HUES6 (cell line): ENCODE data around the gene JPT1.

ENCODE experiments used
- H3K27ac ChIP-seq: 2 replicates; pipeline ENCODE4 v1.7.0; 2013; ENCODE audit warnings: low read depth, mild to moderate bottlenecking, low read length, inconsistent platforms
- H3K27me3 ChIP-seq: 2 replicates; pipeline ENCODE4 v1.6.1; 2013; ENCODE audit warnings: low read length; ENCODE audit not compliant: control insufficient read depth, insufficient read depth
- H3K36me3 ChIP-seq: 2 replicates; pipeline ENCODE4 v1.6.1; 2013; ENCODE audit warnings: low read length; ENCODE audit not compliant: control insufficient read depth, insufficient read depth
- H3K4me1 ChIP-seq: 2 replicates; pipeline ENCODE4 v1.6.1; 2013; ENCODE audit warnings: low read length; ENCODE audit not compliant: control insufficient read depth, insufficient read depth
- H3K4me3 ChIP-seq: 2 replicates; pipeline ENCODE4 v1.5.1; 2013; ENCODE audit warnings: low read depth, low read length
- H3K9ac ChIP-seq: one replicate; pipeline ENCODE4 v1.6.1; 2013; ENCODE audit warnings: mild to moderate bottlenecking, low read length
- H3K9me3 ChIP-seq: 2 replicates; pipeline ENCODE4 v1.6.1; 2013; ENCODE audit warnings: low read depth, low read length; ENCODE audit not compliant: control insufficient read depth, insufficient read depth

JPT1 gene

DNA sequence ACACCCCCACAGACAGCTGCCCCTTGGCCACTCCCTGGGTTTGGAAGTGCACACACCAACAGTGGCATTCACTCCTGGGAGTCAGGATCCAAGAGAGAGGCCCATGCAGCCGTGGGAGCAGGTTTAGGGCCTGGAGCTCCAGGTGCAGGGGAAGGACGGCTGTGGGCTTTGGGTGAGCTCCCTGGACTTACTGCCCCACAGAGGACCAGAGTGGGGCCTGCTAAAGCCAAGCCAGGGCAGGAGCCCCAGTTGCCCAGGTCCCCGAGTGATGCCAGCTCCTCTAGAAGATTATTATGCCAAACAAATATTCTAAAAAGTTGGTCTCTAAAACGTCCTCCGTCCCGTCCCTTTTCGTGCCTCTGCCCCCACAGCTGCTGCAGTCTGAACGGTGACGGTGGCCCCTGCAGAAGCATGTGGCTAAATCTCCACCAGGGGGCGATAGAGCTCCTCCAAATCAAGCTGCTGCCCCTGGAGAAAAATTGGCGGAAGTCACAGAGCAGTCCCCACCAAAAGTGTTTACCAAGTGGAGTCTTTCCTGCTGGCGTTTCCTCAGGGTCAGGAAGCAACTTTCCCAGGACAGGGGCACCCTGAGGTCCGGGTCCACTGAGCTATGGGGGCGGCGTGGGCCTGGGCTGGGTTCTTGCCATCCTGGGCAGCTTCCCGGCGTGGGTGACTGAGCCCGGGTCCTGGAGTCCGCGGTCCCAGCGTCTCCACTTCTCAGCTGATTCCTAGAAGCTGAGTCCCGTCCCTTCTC, 40.3 kb downstream of the JPT1 start:
- Histone ChIP-seq H3K9ac (no peak overlapping the region), H3K27me3 (no peaks in the 10 kb centered on the region), H3K27ac (no peak overlapping the region), H3K4me3 (0 out of 2 replicates have a peak overlapping the region, but pooled peaks have one; percentile 19), H3K4me1 (peaks cover 12% of the 10 kb centered on the region; the same call in 1 of the 2 replicates), H3K36me3 (peaks cover 14% of the 10 kb centered on the region), H3K9me3 (no peaks in the 10 kb centered on the region)

DNA sequence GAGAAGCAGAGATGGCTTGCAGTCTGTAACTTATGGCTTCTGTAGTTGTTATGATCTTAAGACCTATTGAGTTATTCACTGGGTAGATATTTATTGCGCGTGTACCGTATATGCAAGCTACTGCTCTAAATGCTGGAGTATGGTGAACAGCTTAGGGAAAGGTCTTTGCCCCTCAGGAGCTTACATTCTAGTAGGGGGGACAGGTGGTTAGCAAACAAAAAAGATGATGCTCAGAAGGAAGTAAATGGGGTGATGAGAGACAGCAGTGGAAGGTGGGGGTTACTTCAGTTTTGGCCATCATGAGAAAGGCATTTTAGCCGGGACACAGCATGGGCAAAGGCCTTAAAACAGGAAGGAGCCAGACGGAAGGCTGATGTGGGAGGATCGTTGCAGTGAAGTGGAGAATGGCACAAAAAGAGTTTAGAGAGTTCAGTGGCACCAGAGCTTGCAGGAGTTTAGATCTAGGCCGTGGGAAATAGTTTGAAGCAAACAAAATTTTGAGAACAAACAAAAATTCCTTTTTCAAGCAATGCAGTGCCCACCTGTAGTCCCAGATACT, 42.5 kb downstream of the JPT1 start:
- no peaks in the 10 kb centered on the region for H3K9me3 ChIP-seq
- peaks cover 13% of the 10 kb centered on the region; the same call in 1 of the 2 replicates for H3K4me1 ChIP-seq
- no peak overlapping the region for H3K4me3 ChIP-seq
- H3K36me3 ChIP-seq = peaks cover 12% of the 10 kb centered on the region
- no peaks in the 10 kb centered on the region for H3K27me3 ChIP-seq
- no peak overlapping the region for H3K9ac ChIP-seq
- H3K27ac ChIP-seq = no peak overlapping the region

DNA sequence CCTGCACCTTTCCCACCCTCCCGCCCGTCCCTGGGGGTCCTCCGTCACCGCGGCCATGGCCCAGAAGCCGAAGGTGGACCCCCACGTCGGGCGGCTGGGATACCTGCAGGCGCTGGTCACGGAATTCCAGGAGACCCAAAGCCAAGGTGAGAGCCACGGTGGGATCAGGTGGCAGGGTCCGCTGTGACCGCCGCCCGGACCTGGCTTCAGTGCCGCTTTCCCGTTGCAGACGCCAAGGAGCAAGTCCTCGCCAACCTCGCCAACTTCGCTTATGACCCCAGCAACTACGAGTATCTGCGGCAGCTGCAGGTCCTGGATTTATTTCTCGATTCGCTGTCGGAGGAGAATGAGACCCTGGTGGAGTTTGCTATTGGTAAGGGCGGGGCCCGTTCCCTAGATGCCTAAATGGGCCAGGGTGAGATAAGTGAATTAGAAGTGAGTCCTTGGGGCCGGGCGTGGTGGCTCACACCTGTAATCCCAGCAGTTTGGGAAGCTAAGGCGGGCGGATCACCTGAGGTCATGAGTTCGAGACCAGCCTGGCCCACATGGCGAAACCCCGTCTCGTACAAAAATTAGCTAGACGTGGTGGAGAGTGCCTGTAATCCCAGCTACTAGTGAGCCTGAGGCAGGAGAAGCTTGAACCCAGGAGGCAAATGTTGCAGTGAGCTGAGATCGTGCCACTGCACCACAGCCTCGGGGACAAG, 43.9 kb downstream of the JPT1 start:
- H3K4me3 ChIP-seq = peak overlapping the region; percentile 76
- H3K27ac ChIP-seq = no peak overlapping the region

DNA sequence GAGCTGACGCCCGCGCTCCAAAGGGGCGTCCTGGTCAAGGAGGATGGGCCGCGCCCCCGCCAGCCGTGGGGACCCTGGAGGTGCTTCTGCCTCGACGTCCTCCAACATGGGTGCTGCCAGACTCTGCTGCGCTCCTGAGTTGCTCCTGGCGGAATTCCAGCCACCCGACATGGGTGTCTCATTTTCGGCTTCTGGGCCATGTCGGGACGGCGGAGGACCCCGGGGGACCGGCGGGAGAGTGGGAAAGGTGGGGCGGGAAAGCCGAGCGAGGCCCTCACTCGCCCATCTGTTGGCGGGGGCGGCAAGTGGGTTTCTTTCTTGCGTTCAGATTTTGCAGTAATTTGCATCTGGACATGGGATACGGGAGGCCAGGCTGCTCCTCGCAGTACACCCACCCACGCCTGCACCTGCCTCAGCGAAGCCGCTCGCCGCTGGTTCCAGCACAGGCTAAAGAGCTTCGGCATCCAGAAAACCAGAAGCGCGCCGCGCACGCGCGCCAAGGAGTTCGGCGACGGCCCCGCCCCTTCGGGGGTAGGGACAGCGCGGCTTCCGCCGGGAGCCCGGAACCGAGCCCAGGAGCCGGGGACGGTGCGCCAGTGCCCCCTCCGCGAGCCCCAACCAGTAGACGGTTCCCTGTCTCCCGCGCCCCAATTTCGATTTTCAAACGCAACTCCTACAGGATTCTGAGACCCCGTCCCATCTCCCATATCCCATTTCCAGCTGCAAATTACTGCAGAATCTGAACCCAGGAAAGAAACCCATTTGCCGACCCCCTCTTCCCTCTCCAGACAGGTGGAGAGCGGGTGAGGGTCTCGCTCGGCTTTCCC, 44.7 kb downstream of the JPT1 start, which contains the start of gene ARMC7:
Gene ARMC7 (plus strand): TSS at position 563 of the 827 bp plus-strand sequence. CDS start 320 bp downstream, outside the sequence.
- Histone ChIP-seq H3K4me3 (peak within 1 kb of the TSS; percentile 76), H3K9ac (peak within 1 kb of the TSS; percentile 67), H3K9me3 (no peaks in the 10 kb centered on the region), H3K27ac (0 out of 2 replicates have a peak within 1 kb of the TSS, but pooled peaks have one; percentile 10), H3K4me1 (peaks cover 18% of the 10 kb centered on the region; the same call in 1 of the 2 replicates), H3K27me3 (no peaks in the 10 kb centered on the region), H3K36me3 (0 out of 2 replicates have a peak, but pooled peaks cover 3% of the 10 kb centered on the region)

More for the DNA sequence above, 43.9 kb downstream of the JPT1 start:
- H3K36me3 ChIP-seq = peaks cover 3% of the 10 kb centered on the region; the same call in 1 of the 2 replicates
- no peaks in the 10 kb centered on the region for H3K27me3 ChIP-seq
- H3K4me1 ChIP-seq = peaks cover 16% of the 10 kb centered on the region; the same call in 1 of the 2 replicates
- H3K9me3 ChIP-seq = no peaks in the 10 kb centered on the region
- peak overlapping the region; percentile 67 for H3K9ac ChIP-seq

DNA sequence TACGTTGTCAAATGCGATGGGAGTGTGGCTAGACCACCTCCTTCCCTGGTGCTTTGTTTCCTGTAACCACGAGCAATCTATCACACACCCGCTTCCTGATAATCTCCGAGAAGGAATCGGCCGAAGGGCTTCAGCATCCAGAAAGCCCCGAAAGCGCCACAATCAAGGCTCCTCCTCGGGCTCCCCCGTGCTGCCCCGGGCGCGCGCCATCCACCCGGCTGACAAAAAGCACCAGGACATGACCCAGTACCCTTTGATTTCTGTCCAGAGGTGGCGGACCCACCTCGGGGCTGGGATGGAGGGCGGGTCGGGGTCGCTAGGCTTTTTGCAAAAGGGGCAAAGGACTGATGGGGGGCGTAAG, 45.3 kb downstream of the JPT1 start:
- Histone ChIP-seq H3K4me3 (peak overlapping the region; percentile 76), H3K27me3 (no peaks in the 10 kb centered on the region), H3K27ac (no peak overlapping the region), H3K4me1 (peaks cover 14% of the 10 kb centered on the region; the same call in 1 of the 2 replicates), H3K9ac (peak overlapping the region; percentile 67), H3K9me3 (no peaks in the 10 kb centered on the region), H3K36me3 (peaks cover 4% of the 10 kb centered on the region; the same call in 1 of the 2 replicates)

DNA sequence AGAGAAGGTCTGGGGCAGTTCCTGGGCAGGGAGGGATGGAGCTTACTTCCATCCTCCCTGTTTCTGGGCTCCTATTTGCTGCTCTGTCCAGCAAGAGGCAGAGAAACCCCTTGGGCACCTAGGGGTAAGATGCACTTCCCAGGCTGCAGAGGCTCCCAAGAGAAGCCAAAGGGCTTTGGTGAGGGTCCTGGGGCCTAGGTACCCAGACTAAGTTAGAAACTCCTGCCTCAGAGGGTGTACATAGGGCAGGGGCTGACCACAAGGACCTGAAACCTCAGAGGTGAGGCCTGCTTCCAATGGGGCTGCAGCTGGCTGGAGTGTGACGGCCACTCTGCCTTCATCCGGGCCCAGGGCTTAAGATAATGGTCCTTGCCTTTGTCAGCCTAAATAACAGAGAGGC, 46.1 kb downstream of the JPT1 start:
- no peak overlapping the region for H3K4me3 ChIP-seq
- H3K27me3 ChIP-seq = no peaks in the 10 kb centered on the region
- no peak overlapping the region for H3K9ac ChIP-seq
- peaks cover 10% of the 10 kb centered on the region for H3K36me3 ChIP-seq
- no peak overlapping the region for H3K27ac ChIP-seq
- H3K9me3 ChIP-seq = no peaks in the 10 kb centered on the region
- H3K4me1 ChIP-seq = peaks cover 11% of the 10 kb centered on the region; the same call in 1 of the 2 replicates

DNA sequence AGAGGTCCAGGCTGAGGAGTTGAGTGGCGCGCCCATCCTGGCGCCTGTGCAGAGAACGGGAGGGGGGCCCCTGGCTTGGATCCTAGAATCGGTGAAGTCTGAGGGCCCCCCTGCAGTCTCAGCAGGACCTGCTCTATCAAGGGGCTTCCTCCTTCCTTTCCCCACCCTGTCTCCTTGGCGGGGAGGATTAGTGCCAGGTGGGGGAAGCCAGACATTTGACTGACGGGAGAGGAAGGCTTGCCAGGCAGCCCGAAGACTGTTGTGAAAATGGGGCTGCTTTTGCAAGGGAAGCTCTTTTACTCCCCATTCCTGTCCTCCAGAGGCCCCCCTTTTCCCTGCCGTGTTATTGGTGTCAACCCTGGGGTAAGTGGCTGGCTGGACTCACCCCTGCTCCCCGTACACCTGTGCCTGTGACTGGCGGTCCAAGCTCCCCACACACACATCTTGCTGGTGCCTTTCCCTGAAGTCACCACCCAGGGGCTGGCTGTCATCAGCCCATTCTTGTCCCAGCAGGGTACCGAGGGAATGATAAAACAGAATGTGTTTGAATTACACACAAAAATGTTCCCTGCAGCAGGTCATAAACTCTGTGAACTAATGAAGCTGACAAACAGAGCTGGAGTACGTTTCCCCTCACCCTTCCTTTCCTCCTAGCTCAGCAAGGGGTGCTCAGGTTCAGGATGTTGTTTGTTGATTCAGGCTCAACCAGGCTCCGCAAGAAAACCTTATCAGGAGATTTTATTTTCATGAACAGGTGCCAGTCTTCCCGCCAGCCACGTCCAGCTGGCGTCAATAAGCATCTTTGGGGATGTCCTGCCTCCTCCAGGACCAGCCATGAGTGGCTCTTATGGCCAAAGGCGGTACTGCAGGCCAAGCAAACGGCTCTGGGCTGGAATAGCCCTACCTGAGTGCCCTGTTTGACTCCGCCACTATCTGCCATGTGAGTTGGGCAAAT, 48.9 kb downstream of the JPT1 start:
- Histone ChIP-seq H3K4me1 (peaks cover 19% of the 10 kb centered on the region; the same call in 1 of the 2 replicates), H3K27me3 (no peaks in the 10 kb centered on the region), H3K27ac (no peak overlapping the region), H3K36me3 (peaks cover 14% of the 10 kb centered on the region), H3K9ac (no peak overlapping the region), H3K4me3 (no peak overlapping the region), H3K9me3 (no peaks in the 10 kb centered on the region)

DNA sequence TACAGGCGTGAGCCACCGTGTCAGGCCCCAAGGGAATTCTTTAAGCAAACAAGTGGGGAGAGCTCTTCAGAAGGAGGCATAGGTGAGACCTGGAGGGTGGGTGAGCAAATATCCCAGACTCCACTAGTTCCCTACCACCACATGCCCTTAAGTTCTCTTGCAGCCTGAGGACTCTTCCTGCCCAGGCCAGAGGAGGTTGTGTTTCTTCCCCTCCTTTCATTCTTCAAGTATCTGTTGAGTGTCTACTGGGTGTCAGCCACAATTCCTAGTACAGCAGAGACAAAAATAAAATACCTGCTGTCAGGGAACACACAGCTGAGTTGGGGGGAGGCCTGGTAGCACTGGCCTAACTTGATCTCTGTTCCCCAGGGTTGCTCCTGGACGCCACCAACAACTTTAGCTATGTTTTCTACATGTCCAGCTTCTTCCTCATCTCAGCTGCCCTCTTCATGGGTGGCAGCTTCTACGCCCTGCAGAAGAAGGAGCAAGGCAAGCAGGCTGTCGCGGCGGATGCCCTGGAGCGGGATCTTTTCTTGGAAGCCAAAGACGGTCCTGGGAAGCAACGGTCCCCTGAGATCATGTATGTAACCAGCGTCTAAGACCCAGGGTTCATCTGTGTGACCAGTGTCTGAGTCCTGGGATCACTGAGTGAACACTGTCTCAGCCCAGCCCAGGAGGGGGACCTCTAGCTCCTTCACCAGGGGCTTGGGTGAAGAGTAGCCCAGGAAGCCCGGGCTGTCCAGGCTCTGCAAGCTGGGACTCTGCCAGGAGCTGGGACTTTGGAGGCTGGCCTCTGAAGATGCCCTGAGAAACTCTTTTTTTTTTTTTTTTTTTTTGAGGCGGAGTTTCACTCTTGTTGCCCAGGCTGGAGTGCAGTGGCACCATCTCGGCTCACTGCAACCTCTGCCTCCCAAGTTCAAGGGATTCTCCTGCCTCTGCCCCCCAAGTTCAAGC, 50.4 kb downstream of the JPT1 start:
- peaks cover 27% of the 10 kb centered on the region for H3K36me3 ChIP-seq
- peaks cover 13% of the 10 kb centered on the region; the same call in 1 of the 2 replicates for H3K4me1 ChIP-seq
- H3K4me3 ChIP-seq = no peak overlapping the region
- H3K9me3 ChIP-seq = no peaks in the 10 kb centered on the region
- H3K27me3 ChIP-seq = no peaks in the 10 kb centered on the region
- no peak overlapping the region for H3K9ac ChIP-seq
- no peak overlapping the region for H3K27ac ChIP-seq

DNA sequence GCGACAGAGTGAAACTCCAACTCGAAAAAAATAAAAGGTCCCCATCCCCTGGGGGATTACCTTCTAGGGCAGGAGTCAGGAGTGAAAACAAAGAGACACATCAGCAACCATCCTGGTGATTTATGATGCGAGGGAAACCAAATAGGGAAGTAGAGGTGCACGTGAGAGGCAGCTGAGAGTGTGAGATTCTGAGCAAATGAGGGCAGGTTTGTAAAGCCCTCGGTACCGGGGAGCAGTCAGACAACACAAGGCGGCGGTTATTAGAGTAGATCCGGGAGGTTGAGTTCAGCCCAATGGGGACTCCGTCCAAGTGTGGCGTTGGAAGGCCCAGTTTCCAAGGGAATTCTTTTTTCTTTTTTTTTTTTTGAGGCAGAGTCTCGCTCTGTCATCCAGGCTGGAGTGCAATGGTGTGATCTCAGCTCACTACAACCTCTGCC, 51.9 kb downstream of the JPT1 start:
- Histone ChIP-seq H3K4me1 (peaks cover 13% of the 10 kb centered on the region; the same call in 1 of the 2 replicates), H3K27ac (no peak overlapping the region), H3K9me3 (no peaks in the 10 kb centered on the region), H3K9ac (no peak overlapping the region), H3K36me3 (peaks cover 41% of the 10 kb centered on the region), H3K27me3 (no peaks in the 10 kb centered on the region), H3K4me3 (no peak overlapping the region)
